SU-DHL-6 (cell line): Measurements from ENCODE around the gene ACP5.
A peak's percentile ranks its signal among the peaks of the same experiment; 100 is the strongest.

Experiments
- H2AFZ ChIP-seq: fragments of 200-600 bp; sonication (generic); 2 replicates; pipeline ENCODE4 v1.6.1; 2014; ENCODE audit warnings: low read depth, mild to moderate bottlenecking, moderate library complexity, mixed read lengths, antibody characterized with exemption, low read length; ENCODE audit not compliant: severe bottlenecking
- H3F3A ChIP-seq: fragments of 200-600 bp; shearing (Covaris generic); 2 replicates; pipeline ENCODE4 v1.6.0; 2016; ENCODE audit warnings: antibody characterized with exemption, mild to moderate bottlenecking; ENCODE audit not compliant: insufficient read depth
- H3K27ac ChIP-seq: fragments of 200-600 bp; sonication (generic); 2 replicates; pipeline ENCODE4 v1.5.1; 2016; ENCODE audit warnings: low read depth, mild to moderate bottlenecking, low read length, moderate library complexity, mixed read lengths
- H3K27me3 ChIP-seq: fragments of 200-600 bp; sonication (generic), shearing (Covaris generic); 2 replicates; pipeline ENCODE4 v1.6.0; 2014; ENCODE audit warnings: mild to moderate bottlenecking, low read length
- H3K36me3 ChIP-seq: fragments of 200-600 bp; sonication (generic); 2 replicates; pipeline ENCODE4 v1.6.1; 2014; ENCODE audit warnings: mild to moderate bottlenecking, low read length, mixed read lengths
- H3K4me2 ChIP-seq: fragments of 300-600, 200-600 bp; shearing (Covaris generic), sonication (generic); 2 replicates; pipeline ENCODE4 v1.6.0; 2014; ENCODE audit warnings: low read length, low read depth, mild to moderate bottlenecking; ENCODE audit not compliant: poor library complexity, severe bottlenecking
- H3K4me3 ChIP-seq: fragments of 200-600 bp; sonication (generic); 2 replicates; pipeline ENCODE4 v1.5.1; 2014; ENCODE audit warnings: antibody characterized with exemption, low read length, mild to moderate bottlenecking, mixed read lengths; ENCODE audit not compliant: insufficient read depth, poor library complexity, severe bottlenecking
- H3K79me2 ChIP-seq: fragments of 200-600 bp; sonication (generic); 2 replicates; pipeline ENCODE4 v1.6.1; 2014; ENCODE audit warnings: mild to moderate bottlenecking, low read length, moderate library complexity; ENCODE audit not compliant: insufficient read depth
- H3K9ac ChIP-seq: fragments of 200-600 bp; sonication (generic); 2 replicates; pipeline ENCODE4 v1.7.0; 2014; ENCODE audit warnings: mild to moderate bottlenecking, low read length
- H3K9me2 ChIP-seq: fragments of 200-600 bp; sonication (generic); replicated peaks from 2 replicates; pipeline ENCODE4 v1.6.1; 2014; ENCODE audit warnings: low read length; ENCODE audit not compliant: insufficient read depth
- H3K9me3 ChIP-seq: fragments of 200-600 bp; sonication (generic); 2 replicates; pipeline ENCODE4 v1.6.1; 2014; ENCODE audit warnings: low read length, mixed read lengths; ENCODE audit not compliant: insufficient read depth
- H4K20me1 ChIP-seq: fragments of 200-600 bp; sonication (generic); 2 replicates; pipeline ENCODE4 v1.6.1; 2014; ENCODE audit warnings: low read depth, mild to moderate bottlenecking, antibody characterized with exemption, low read length, moderate library complexity, mixed read lengths
- CTCF ChIP-seq: fragments of 200-600 bp; sonication (generic); IDR thresholded peaks from one replicate; pipeline ENCODE4 v1.5.1; 2017; ENCODE audit warnings: antibody characterized with exemption, mild to moderate bottlenecking, low read length, moderate library complexity; ENCODE audit not compliant: insufficient read depth, poor library complexity, severe bottlenecking
- EZH2phosphoT487 ChIP-seq: fragments of 200-600 bp; sonication (generic), shearing (Covaris generic); conservative IDR thresholded peaks from 2 replicates; pipeline ENCODE4 v1.6.1; 2018; ENCODE audit warnings: mild to moderate bottlenecking, antibody characterized with exemption, low read length, moderate library complexity, mixed read lengths

The ACP5 gene

GRCh38 chr19:11594084-11594483, 16.6 kb upstream of the ACP5 start:
- Histone ChIP-seq H4K20me1 (no peaks in the 10 kb centered on the region), H3K4me3 (no peak overlapping the region), H2AFZ (no peak overlapping the region), H3K27ac (no peak overlapping the region), H3K9me2 (no peaks in the 10 kb centered on the region), H3K9me3 (no peaks in the 10 kb centered on the region), H3K9ac (no peak overlapping the region), H3K36me3 (no peaks in the 10 kb centered on the region), H3K79me2 (peaks cover 15% of the 10 kb centered on the region), H3K27me3 (no peaks in the 10 kb centered on the region), H3K4me2 (no peak overlapping the region), H3F3A (no peaks in the 10 kb centered on the region)
- TF ChIP-seq CTCF (no peak), EZH2phosphoT487 (no peak)

GRCh38 chr19:11587975-11588631, 10.7 kb upstream of the ACP5 start:
- Histone ChIP-seq H2AFZ (no peak overlapping the region), H3K9ac (no peak overlapping the region), H3F3A (no peaks in the 10 kb centered on the region; the same call in 1 of the 2 replicates), H3K79me2 (no peaks in the 10 kb centered on the region), H4K20me1 (no peaks in the 10 kb centered on the region), H3K27me3 (no peaks in the 10 kb centered on the region), H3K9me2 (no peaks in the 10 kb centered on the region), H3K9me3 (no peaks in the 10 kb centered on the region), H3K36me3 (no peaks in the 10 kb centered on the region), H3K27ac (no peak overlapping the region), H3K4me2 (no peak overlapping the region), H3K4me3 (no peak overlapping the region)
- no peak for TF ChIP-seq EZH2phosphoT487
- TF ChIP-seq CTCF: peak; percentile 6

GRCh38 chr19:11587302-11587974, 10.0 kb upstream of the ACP5 start:
- Histone ChIP-seq H3K27ac (0 out of 2 replicates have a peak overlapping the region, but pooled peaks have one; percentile 23), H3K36me3 (no peaks in the 10 kb centered on the region), H3K79me2 (no peaks in the 10 kb centered on the region), H3K9me2 (no peaks in the 10 kb centered on the region), H4K20me1 (no peaks in the 10 kb centered on the region), H3K9ac (no peak overlapping the region), H3K4me2 (no peak overlapping the region), H3F3A (no peaks in the 10 kb centered on the region; the same call in 1 of the 2 replicates), H2AFZ (no peak overlapping the region), H3K27me3 (no peaks in the 10 kb centered on the region), H3K9me3 (no peaks in the 10 kb centered on the region), H3K4me3 (no peak overlapping the region)
- peak; percentile 84 for TF ChIP-seq CTCF
- TF ChIP-seq EZH2phosphoT487: no peak
